WTC11 (cell line): ENCODE measurements around the gene CTNNAL1. TPM values are rescaled to one million over a fixed set of nuclear protein-coding genes. Genes with fewer than 3 reads are reported as not detected.

Experiments
- ATAC-seq: fragments of 200-7000 bp; cut with Tn5 transposase; 2 replicates; pipeline ENCODE4 v1.10.0; 2021; ENCODE audit warnings: mild to moderate bottlenecking, moderate library complexity
- CTCF ChIA-PET: fragments of 300-600 bp; sonication (Branson Sonifier 250); formaldehyde crosslinking; loops from one replicate; lab custom pipeline; 2021; ENCODE audit warnings: antibody characterized with exemption; lab: Charles Lee
- POLR2A ChIA-PET: fragments of 350-600 bp; sonication (Branson Sonifier 250); formaldehyde crosslinking; loops from one replicate; lab custom pipeline; 2021; ENCODE audit warnings: antibody characterized with exemption; lab: Charles Lee
- DNase-seq: peaks from one replicate; pipeline ENCODE4 v3.0.0; 2021; ENCODE audit warnings: low spot score
- H3K27ac Mint-ChIP-seq: 2 replicates; pipeline ENCODE4 v1.8.0; 2021; ENCODE audit warnings: mixed read lengths
- H3K27me3 Mint-ChIP-seq: 2 replicates; pipeline ENCODE4 v1.8.0; 2021; ENCODE audit warnings: low read depth, mild to moderate bottlenecking, moderate library complexity, mixed read lengths
- H3K36me3 Mint-ChIP-seq: 2 replicates; pipeline ENCODE4 v1.8.0; 2021; ENCODE audit warnings: mixed read lengths
- H3K4me1 Mint-ChIP-seq: 2 replicates; pipeline ENCODE4 v1.8.0; 2022; ENCODE audit warnings: mixed read lengths
- H3K4me3 Mint-ChIP-seq: 2 replicates; pipeline ENCODE4 v1.8.0; 2021; ENCODE audit warnings: mild to moderate bottlenecking, moderate library complexity, mixed read lengths
- H3K9me3 Mint-ChIP-seq: 2 replicates; pipeline ENCODE4 v1.8.0; 2021; ENCODE audit warnings: mixed read lengths
- ARID4B ChIP-seq: sonication (generic); formaldehyde crosslinking; IDR thresholded peaks from 2 replicates; pipeline ENCODE4 v1.8.0; 2023; ENCODE audit warnings: missing genetic modification reagents, mild to moderate bottlenecking, borderline replicate concordance
- CBFB ChIP-seq: sonication (generic); formaldehyde crosslinking; IDR thresholded peaks from 2 replicates; pipeline ENCODE4 v1.8.1; 2022; ENCODE audit warnings: mild to moderate bottlenecking, low read depth, missing genetic modification reagents
- ERG ChIP-seq: fragments of 250-450 bp; sonication (Bioruptor Pico); IDR thresholded peaks from 2 replicates; pipeline ENCODE4 v1.8.0; 2021; ENCODE audit warnings: mild to moderate bottlenecking
- ESRRA ChIP-seq: sonication (generic); formaldehyde crosslinking; IDR thresholded peaks from 2 replicates; pipeline ENCODE4 v1.8.1; 2022; ENCODE audit warnings: mild to moderate bottlenecking, missing genetic modification reagents, borderline replicate concordance
- GABPB1 ChIP-seq: sonication (generic); formaldehyde crosslinking; IDR thresholded peaks from 2 replicates; pipeline ENCODE4 v1.8.1; 2023; ENCODE audit warnings: mild to moderate bottlenecking, missing genetic modification reagents
- IRF2 ChIP-seq: sonication (generic); formaldehyde crosslinking; IDR thresholded peaks from 2 replicates; pipeline ENCODE4 v1.8.0; 2022; ENCODE audit warnings: low read depth, missing genetic modification reagents, borderline replicate concordance
- JAZF1 ChIP-seq: fragments of 250-450 bp; sonication (Bioruptor Pico); IDR thresholded peaks from 2 replicates; pipeline ENCODE4 v1.9.0; 2021; ENCODE audit warnings: moderate library complexity, mild to moderate bottlenecking, inconsistent platforms
- JUN ChIP-seq: sonication (generic); formaldehyde crosslinking; IDR thresholded peaks from 2 replicates; pipeline ENCODE4 v1.8.0; 2023; ENCODE audit warnings: mild to moderate bottlenecking, missing genetic modification reagents
- MLX ChIP-seq: sonication (generic); formaldehyde crosslinking; IDR thresholded peaks from 2 replicates; pipeline ENCODE4 v1.8.1; 2023; ENCODE audit warnings: mild to moderate bottlenecking, missing genetic modification reagents, moderate library complexity
- NR3C1 ChIP-seq: sonication (generic); formaldehyde crosslinking; conservative IDR thresholded peaks from 2 replicates; pipeline ENCODE4 v1.8.1; 2023; ENCODE audit warnings: low read depth, mild to moderate bottlenecking, missing genetic modification reagents
- PREB ChIP-seq: sonication (generic); formaldehyde crosslinking; IDR thresholded peaks from 2 replicates; pipeline ENCODE4 v1.8.1; 2022; ENCODE audit warnings: mild to moderate bottlenecking, missing genetic modification reagents, moderate library complexity, borderline replicate concordance
- SMAD4 ChIP-seq: sonication (generic); formaldehyde crosslinking; IDR thresholded peaks from 2 replicates; pipeline ENCODE4 v1.8.0; 2022; ENCODE audit warnings: mild to moderate bottlenecking, missing genetic modification reagents
- SOX15 ChIP-seq: fragments of 250-450 bp; sonication (Bioruptor Pico); IDR thresholded peaks from 2 replicates; pipeline ENCODE4 v1.9.0; 2021; ENCODE audit warnings: mild to moderate bottlenecking
- STAT6 ChIP-seq: sonication (generic); formaldehyde crosslinking; conservative IDR thresholded peaks from 2 replicates; pipeline ENCODE4 v1.8.1; 2023; ENCODE audit warnings: mild to moderate bottlenecking, low read depth, missing genetic modification reagents, moderate library complexity
- TEAD4 ChIP-seq: sonication (generic); formaldehyde crosslinking; IDR thresholded peaks from 2 replicates; pipeline ENCODE4 v1.8.0; 2022; ENCODE audit warnings: mild to moderate bottlenecking, missing genetic modification reagents
- USF1 ChIP-seq: sonication (generic); formaldehyde crosslinking; IDR thresholded peaks from 2 replicates; pipeline ENCODE4 v1.8.0; 2022; ENCODE audit warnings: mild to moderate bottlenecking, missing genetic modification reagents
- ZNF219 ChIP-seq: sonication (generic); formaldehyde crosslinking; IDR thresholded peaks from 2 replicates; pipeline ENCODE4 v1.8.0; 2023; ENCODE audit warnings: missing genetic modification reagents, mild to moderate bottlenecking, borderline replicate concordance
- ZNF263 ChIP-seq: sonication (generic); formaldehyde crosslinking; IDR thresholded peaks from 2 replicates; pipeline ENCODE4 v1.8.1; 2022; ENCODE audit warnings: low read depth, mild to moderate bottlenecking, moderate library complexity, missing genetic modification reagents
- ZNF396 ChIP-seq: fragments of 250-450 bp; sonication (Bioruptor Pico); IDR thresholded peaks from 2 replicates; pipeline ENCODE4 v1.8.0; 2021; ENCODE audit warnings: mild to moderate bottlenecking, moderate library complexity, borderline replicate concordance
- total RNA-seq: library from RNA; stranded (reverse); gene quantifications from 3 replicates; pipeline ENCODE4 v1.2.3, GENCODE V29; 2021

CTNNAL1 gene
- total RNA-seq, 1 experiment from 2014 or later = 53.1 TPM

GRCh38 chr9:108933231-108933717, 80.0 kb downstream of the CTNNAL1 start (continued):
- TF ChIP-seq ARID4B (CRISPR knock-in tag) = no peak
- no peak for TF ChIP-seq ERG
- TF ChIP-seq SMAD4 (CRISPR knock-in tag) = no peak
- no peak for TF ChIP-seq CBFB
- no peak for TF ChIP-seq MLX (CRISPR knock-in tag)
- no peak for TF ChIP-seq JUN (CRISPR knock-in tag)
- no peak for TF ChIP-seq SOX15 (CRISPR knock-in tag)
- TF ChIP-seq ZNF396 (CRISPR knock-in tag) = no peak
- no peak for TF ChIP-seq PREB (CRISPR knock-in tag)
- no peak for TF ChIP-seq USF1 (CRISPR knock-in tag)

GRCh38 chr9:108928386-108928785, 84.9 kb downstream of the CTNNAL1 start:
- Mint-ChIP-seq H3K27me3 (no peaks in the 10 kb centered on the region), H3K27ac (no peak overlapping the region), H3K4me3 (no peak overlapping the region), H3K9me3 (no peaks in the 10 kb centered on the region), H3K36me3 (peaks cover 50% of the 10 kb centered on the region), H3K4me1 (peaks cover 9% of the 10 kb centered on the region)
- CTCF ChIA-PET = no interaction called here
- ATAC-seq (no peak), DNase-seq (no peak)
- POLR2A ChIA-PET = no interaction called here
- TF ChIP-seq ZNF263 = no peak
- TF ChIP-seq JUN (CRISPR knock-in tag) = no peak
- no peak for TF ChIP-seq NR3C1
- TF ChIP-seq IRF2 (CRISPR knock-in tag) = no peak
- TF ChIP-seq ESRRA = no peak
- TF ChIP-seq STAT6 (CRISPR knock-in tag) = no peak
- no peak for TF ChIP-seq TEAD4 (CRISPR knock-in tag)
- no peak for TF ChIP-seq GABPB1 (CRISPR knock-in tag)
- TF ChIP-seq JAZF1 (CRISPR knock-in tag) = no peak
- no peak for TF ChIP-seq SMAD4 (CRISPR knock-in tag)
- no peak for TF ChIP-seq ZNF219
- TF ChIP-seq ARID4B (CRISPR knock-in tag) = no peak
